Testis (tissue), 2 donors: ENCODE data around the gene SSPN.

Experiments used
- POLR2A ChIP-seq: fragments of 450-650 bp; IDR thresholded peaks from one replicate; pipeline ENCODE4 v1.6.1; 2017; ENCODE audit warnings: antibody characterized with exemption, mild to moderate bottlenecking, moderate library complexity
- TF ChIP-seq, protein P1 (sequence below), 3 experiments: fragments of 450-650 bp in 2 of 3; fragments of 200-600 bp in 1 of 3; sonication (generic) in 1 of 3; IDR thresholded peaks; one replicate each; pipeline ENCODE4 v1.5.1; 2016 to 2019; ENCODE audit warnings: antibody characterized with exemption in 3 of 3, mild to moderate bottlenecking in 2 of 3, moderate library complexity in 1 of 3

DNA sequence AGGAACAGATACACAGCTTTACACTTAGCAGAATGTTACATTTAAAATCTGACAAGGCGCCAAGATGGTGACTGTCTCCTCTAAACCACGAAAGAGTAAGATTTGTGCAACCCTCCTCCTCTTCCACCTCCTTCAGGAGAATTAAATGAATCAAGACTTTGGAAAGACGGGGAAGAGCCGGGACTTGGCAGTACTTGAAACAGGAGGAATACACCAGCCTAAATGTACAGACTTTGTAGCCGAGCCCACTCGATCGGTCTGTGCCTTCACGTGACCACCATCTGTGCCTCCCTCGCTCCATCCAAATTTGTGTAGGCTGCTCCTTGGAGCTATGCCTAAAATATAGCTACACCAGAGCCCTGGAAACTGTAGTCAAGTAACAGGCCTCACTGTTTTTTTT is 38.3 kb downstream of the SSPN start:
- TF ChIP-seq, protein P1, sequence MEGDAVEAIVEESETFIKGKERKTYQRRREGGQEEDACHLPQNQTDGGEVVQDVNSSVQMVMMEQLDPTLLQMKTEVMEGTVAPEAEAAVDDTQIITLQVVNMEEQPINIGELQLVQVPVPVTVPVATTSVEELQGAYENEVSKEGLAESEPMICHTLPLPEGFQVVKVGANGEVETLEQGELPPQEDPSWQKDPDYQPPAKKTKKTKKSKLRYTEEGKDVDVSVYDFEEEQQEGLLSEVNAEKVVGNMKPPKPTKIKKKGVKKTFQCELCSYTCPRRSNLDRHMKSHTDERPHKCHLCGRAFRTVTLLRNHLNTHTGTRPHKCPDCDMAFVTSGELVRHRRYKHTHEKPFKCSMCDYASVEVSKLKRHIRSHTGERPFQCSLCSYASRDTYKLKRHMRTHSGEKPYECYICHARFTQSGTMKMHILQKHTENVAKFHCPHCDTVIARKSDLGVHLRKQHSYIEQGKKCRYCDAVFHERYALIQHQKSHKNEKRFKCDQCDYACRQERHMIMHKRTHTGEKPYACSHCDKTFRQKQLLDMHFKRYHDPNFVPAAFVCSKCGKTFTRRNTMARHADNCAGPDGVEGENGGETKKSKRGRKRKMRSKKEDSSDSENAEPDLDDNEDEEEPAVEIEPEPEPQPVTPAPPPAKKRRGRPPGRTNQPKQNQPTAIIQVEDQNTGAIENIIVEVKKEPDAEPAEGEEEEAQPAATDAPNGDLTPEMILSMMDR (IDR thresholded peaks at IDR 0.05), result no peak
- no peak for TF ChIP-seq POLR2A
